VCaP (cell line): ENCODE data around the gene DOP1A.

Experiments
- H3K27ac ChIP-seq: fragments of 450-650 bp; 2 replicates; pipeline ENCODE4 v1.5.1; 2017
- TF ChIP-seq, protein P1 (sequence below): fragments of 450-650 bp; conservative IDR thresholded peaks from 2 replicates; pipeline ENCODE4 v1.5.1; 2017; ENCODE audit warnings: mild to moderate bottlenecking, moderate library complexity

Gene DOP1A

GRCh38 chr6:83126807-83127206 is 59.3 kb downstream of the DOP1A start:
- TF ChIP-seq, protein P1, sequence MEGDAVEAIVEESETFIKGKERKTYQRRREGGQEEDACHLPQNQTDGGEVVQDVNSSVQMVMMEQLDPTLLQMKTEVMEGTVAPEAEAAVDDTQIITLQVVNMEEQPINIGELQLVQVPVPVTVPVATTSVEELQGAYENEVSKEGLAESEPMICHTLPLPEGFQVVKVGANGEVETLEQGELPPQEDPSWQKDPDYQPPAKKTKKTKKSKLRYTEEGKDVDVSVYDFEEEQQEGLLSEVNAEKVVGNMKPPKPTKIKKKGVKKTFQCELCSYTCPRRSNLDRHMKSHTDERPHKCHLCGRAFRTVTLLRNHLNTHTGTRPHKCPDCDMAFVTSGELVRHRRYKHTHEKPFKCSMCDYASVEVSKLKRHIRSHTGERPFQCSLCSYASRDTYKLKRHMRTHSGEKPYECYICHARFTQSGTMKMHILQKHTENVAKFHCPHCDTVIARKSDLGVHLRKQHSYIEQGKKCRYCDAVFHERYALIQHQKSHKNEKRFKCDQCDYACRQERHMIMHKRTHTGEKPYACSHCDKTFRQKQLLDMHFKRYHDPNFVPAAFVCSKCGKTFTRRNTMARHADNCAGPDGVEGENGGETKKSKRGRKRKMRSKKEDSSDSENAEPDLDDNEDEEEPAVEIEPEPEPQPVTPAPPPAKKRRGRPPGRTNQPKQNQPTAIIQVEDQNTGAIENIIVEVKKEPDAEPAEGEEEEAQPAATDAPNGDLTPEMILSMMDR: no peak
- no peak overlapping the region for H3K27ac ChIP-seq

DNA sequence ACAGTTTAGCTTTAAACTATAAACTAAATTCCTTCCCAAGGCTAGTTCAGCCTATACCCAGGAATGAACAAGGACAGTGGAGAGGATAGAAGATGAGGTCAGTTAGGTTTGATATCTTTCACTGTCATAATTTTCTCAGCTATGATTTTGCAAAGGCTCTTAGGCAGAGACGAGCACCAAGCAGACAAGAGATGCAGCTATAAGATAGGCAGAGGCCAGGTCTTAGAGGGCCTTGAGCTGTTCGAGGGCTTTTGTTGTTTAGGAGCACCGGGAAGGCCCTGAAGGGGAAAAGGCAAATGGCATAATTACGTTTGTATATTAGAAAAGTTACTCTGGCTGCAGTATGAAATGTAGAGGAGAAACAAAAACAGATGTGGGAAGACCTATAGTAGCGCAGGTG is 59.8 kb downstream of the DOP1A start:
- TF ChIP-seq, protein P1: no peak
- H3K27ac ChIP-seq: no peak overlapping the region

DNA sequence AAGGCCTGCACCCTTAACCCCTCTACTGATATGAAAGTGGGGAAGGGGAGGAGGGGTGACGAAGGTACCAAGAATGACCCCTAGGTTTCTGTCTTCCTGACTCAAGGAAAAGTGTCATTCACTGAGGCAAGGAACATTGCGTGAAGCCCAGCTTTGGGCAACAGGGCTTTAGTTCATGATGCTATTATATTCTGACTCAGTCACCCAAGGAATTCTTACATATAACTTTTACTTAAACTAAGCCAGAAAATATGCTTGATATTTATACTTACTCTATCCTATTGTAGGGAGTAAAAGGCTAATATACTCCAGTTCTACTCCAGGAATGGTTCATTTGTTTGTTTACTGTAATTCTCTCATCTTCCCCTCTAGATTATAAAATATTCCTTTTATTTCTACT is 60.5 kb downstream of the DOP1A start:
- TF ChIP-seq, protein P1: no peak
- H3K27ac ChIP-seq: no peak overlapping the region

- TF ChIP-seq, protein P1: no peak
- no peak overlapping the region for H3K27ac ChIP-seq
These were observed 64.7 kb downstream of the DOP1A start for GRCh38 chr6:83132121-83132520.

DNA sequence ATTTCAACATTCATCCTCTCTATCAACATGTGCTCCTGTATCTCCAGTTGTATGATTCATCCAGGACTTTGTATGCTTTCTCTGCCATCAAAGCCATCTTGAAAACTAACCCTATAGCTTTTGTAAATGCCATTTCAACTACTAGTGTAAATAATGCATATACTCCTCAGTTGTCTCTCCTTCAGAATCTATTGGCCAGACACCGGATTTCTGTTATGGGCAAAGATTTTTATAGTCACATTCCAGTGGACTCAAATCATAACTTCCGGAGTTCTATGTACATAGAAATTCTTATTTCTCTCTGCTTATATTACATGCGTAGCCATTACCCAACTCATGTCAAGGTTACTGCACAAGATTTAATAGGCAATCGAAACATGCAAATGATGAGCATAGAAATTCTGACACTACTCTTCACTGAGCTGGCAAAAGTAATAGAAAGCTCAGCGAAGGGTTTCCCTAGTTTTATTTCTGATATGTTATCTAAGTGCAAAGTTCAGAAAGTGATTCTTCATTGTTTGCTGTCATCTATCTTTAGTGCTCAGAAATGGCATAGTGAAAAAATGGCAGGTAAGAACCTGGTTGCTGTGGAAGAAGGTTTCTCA is 70.7 kb downstream of the DOP1A start:
- no peak overlapping the region for H3K27ac ChIP-seq
- TF ChIP-seq, protein P1: no peak

- TF ChIP-seq, protein P1: no peak
- no peak overlapping the region for H3K27ac ChIP-seq
These were observed 71.3 kb downstream of the DOP1A start for GRCh38 chr6:83138758-83139157.

DNA sequence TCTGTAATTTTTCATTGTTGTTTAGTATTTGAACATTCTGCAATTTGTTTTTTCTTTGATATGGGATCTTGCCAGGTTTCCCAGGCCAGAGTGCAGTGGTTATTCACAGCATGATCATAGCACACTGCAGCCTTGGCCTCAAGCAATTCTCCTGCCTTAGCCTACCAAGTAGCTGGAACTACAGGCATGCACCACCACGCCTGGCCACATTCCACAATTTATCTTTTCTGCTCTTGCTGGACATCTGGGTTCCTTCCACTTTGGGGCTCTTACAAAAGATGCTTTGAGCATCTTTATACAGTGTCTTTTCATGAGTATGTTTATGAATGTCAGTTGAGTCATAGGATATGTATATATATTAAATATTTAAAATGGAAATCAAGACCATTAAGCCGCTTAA is 83.6 kb downstream of the DOP1A start:
- H3K27ac ChIP-seq: no peak overlapping the region
- TF ChIP-seq, protein P1: no peak

DNA sequence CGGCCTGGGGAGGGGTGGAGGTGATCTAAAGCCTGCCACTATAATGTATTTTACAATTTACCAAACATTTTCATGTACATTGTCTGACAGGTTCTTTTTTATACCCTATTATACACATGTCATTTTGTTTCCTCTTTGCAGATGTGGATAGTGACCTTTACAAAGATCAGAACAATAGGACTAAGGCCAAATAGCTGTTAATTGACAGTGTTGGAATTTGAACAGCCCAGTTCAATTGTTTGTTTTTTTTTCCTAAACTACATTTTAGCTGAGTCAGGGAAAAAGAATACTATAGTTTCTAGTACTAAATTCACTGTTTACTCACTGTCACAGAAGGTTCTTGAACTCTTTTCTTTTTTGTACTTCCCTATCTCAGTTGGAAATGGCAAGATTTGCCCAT is 85.4 kb downstream of the DOP1A start:
- TF ChIP-seq, protein P1: no peak

More for the DNA sequence above, 85.4 kb downstream of the DOP1A start:
- no peak overlapping the region for H3K27ac ChIP-seq
